DOHH2 (cell line): Measurements from ENCODE around the gene GREB1.

Experiments used
- CTCF ChIP-seq: fragments of 200-600 bp; sonication (generic); IDR thresholded peaks from one replicate; pipeline ENCODE4 v1.5.1; 2014; ENCODE audit warnings: antibody characterized with exemption, mild to moderate bottlenecking, low read depth, low read length; ENCODE audit not compliant: poor library complexity, severe bottlenecking
- EZH2phosphoT487 ChIP-seq: fragments of 200-600 bp; sonication (generic); IDR thresholded peaks from 2 replicates; pipeline ENCODE4 v1.6.1; 2017; ENCODE audit warnings: borderline replicate concordance, mild to moderate bottlenecking, antibody characterized with exemption, low read length, moderate library complexity, mixed read lengths

GRCh38 chr2:11558214-11558886 lies 24.5 kb downstream of the GREB1 start:
- TF ChIP-seq CTCF (no peak), EZH2phosphoT487 (no peak)
